ENCODE data around the gene DRD2.
A peak's percentile ranks its signal among the peaks of the same experiment; 100 is the strongest.
"Not testable (repeated sequence)": the region's sequence is repeated elsewhere in the genome, so short reads cannot be mapped to it uniquely, and the experiment has no call there.

Gene DRD2

GRCh38 chr11:113475160-113475761, at the start of gene DRD2:
DRD2 (minus strand) TSS chr11:113475398; CDS start chr11:113424651, 50,747 bp downstream.
- no peak for DNase-seq (ENCODE audit: low spot score)
- no peak for FAIRE-seq

GRCh38 chr11:113523906-113524305, 48.7 kb upstream of the DRD2 start:
- not testable (repeated sequence) for FAIRE-seq; DNase-seq (ENCODE audit: low spot score)

- no peak for DNase-seq (ENCODE audit: low spot score)
- no peak for FAIRE-seq
These were observed 46.7 kb upstream of the DRD2 start for GRCh38 chr11:113521737-113522517.

- FAIRE-seq, result no peak
- no peak for DNase-seq (ENCODE audit: low spot score)
These were observed 44.9 kb upstream of the DRD2 start for GRCh38 chr11:113519989-113520613.

- FAIRE-seq (no peak), DNase-seq (ENCODE audit: low spot score) (no peak)
These were observed 43.7 kb upstream of the DRD2 start for GRCh38 chr11:113518716-113519495.

- FAIRE-seq (no peak), DNase-seq (ENCODE audit: low spot score) (no peak)
These were observed 42.2 kb upstream of the DRD2 start for GRCh38 chr11:113517361-113517760.

GRCh38 chr11:113514856-113515255, 39.7 kb upstream of the DRD2 start:
- FAIRE-seq (no peak), DNase-seq (ENCODE audit: low spot score) (no peak)

GRCh38 chr11:113507341-113507740, 32.1 kb upstream of the DRD2 start:
- DNase-seq (ENCODE audit: low spot score), result no peak
- FAIRE-seq, result no peak

- DNase-seq (ENCODE audit: low spot score) (no peak), FAIRE-seq (no peak)
These were observed 31.7 kb upstream of the DRD2 start for GRCh38 chr11:113506893-113507292.

GRCh38 chr11:113506461-113506860, 31.3 kb upstream of the DRD2 start:
- DNase-seq (ENCODE audit: low spot score) (no peak), FAIRE-seq (no peak)

GRCh38 chr11:113505541-113506375, 30.6 kb upstream of the DRD2 start:
- DNase-seq (ENCODE audit: low spot score) (peak; percentile 16), FAIRE-seq (no peak)

- DNase-seq (ENCODE audit: low spot score), result no peak
- FAIRE-seq, result no peak
These were observed 29.8 kb upstream of the DRD2 start for GRCh38 chr11:113505046-113505445.

GRCh38 chr11:113504586-113504985, 29.4 kb upstream of the DRD2 start:
- FAIRE-seq (no peak), DNase-seq (ENCODE audit: low spot score) (no peak)

GRCh38 chr11:113504071-113504470, 28.9 kb upstream of the DRD2 start:
- DNase-seq (ENCODE audit: low spot score) (no peak), FAIRE-seq (no peak)

GRCh38 chr11:113497066-113497910, 22.1 kb upstream of the DRD2 start:
- FAIRE-seq (no peak), DNase-seq (ENCODE audit: low spot score) (no peak)

GRCh38 chr11:113496026-113496651, 20.9 kb upstream of the DRD2 start:
- FAIRE-seq (no peak), DNase-seq (ENCODE audit: low spot score) (no peak)

- DNase-seq (ENCODE audit: low spot score) (no peak), FAIRE-seq (no peak)
These were observed 18.8 kb upstream of the DRD2 start for GRCh38 chr11:113494021-113494420.

- no peak for DNase-seq (ENCODE audit: low spot score)
- no peak for FAIRE-seq
These were observed 18.0 kb upstream of the DRD2 start for GRCh38 chr11:113493206-113493605.

- FAIRE-seq (no peak), DNase-seq (ENCODE audit: low spot score) (no peak)
These were observed 13.7 kb upstream of the DRD2 start for GRCh38 chr11:113488931-113489351.
